NCI-H510A (cell line): ENCODE measurements around the gene BAHCC1.

Experiments
- DNase-seq: peaks from one replicate; lab custom pipeline; 2025; lab: John Stamatoyannopoulos, UW

Gene BAHCC1

DNA sequence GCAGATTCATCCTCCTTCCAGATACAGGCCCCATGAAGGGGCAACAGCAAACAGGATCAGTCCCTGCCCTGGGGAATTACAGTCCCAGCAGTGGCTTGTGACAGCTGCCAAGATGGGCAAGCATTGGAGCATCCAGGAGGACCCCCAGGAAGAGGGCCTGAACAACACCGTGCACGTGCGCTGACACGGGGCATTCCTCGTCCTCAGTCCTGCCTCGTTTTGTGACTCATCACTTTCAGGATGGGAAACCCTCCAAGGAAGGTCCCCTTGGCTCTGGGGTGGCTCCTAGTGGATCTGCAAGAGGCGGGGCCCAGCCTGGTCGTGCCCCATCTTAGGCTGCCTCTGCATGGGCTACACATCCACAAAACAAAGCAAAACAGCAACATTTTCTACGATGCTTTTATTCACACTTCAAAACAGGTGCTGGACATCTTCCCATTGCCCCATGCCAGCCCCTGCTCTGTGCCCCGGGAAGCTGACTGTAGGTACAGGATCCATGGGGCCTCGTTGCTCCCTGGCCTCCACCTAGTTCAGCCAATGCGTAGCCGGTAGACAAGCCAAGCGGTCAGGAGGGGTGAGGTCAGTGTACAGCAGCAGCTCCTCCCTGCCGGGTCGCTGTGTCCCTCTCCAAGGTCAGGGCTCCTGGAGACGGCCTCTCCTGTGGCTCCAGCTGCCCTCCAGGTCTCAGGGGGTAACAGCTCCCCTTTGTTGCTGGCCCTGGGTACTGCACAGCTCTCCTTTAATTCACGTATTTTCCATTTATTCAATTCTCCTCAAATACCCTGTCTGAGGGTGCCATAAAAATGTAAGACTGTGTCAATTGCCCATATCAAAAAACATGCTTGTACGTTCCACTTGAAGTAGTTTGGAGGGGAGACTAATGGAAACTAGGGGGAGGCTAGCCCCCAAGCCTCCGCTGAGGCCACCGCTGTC is 85.1 kb downstream of the BAHCC1 start:
- no peak for DNase-seq

DNA sequence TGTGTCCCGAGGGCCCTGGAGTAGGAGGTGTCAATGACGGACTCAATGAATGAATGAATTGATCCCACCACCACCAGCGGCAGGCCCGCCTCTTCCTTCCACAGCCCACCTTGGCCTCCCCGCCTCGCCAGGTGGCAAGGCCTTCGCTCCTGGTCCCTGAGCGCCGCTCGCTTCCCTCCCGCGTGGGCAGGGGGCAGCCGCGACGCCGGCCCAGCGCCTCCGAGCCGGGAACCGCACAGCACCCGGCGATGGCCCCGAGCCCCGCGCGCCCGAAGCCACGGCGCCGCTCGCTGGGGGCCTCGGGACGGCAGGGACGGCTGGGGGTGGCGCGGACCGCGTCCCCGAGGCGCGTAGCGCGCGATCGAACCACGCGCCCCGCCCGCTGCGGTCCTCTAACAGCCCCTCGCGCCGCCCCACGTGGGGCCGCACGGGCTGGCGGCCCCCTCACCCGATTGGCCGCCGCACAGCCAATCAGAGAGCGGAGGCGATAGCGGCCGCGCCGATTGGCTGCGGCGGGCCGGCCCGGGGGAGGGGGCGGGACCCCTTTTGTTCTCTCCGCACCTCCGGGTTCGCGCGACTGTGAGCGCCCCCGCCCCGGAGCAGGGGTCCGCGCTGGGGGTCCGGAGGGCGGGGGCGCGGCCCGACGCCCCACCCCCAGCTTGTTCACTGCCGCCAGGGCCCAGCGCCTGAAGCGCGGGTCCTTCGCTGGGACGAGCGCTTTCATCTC is 86.0 kb downstream of the BAHCC1 start:
- DNase-seq, result peak; percentile 50

DNA sequence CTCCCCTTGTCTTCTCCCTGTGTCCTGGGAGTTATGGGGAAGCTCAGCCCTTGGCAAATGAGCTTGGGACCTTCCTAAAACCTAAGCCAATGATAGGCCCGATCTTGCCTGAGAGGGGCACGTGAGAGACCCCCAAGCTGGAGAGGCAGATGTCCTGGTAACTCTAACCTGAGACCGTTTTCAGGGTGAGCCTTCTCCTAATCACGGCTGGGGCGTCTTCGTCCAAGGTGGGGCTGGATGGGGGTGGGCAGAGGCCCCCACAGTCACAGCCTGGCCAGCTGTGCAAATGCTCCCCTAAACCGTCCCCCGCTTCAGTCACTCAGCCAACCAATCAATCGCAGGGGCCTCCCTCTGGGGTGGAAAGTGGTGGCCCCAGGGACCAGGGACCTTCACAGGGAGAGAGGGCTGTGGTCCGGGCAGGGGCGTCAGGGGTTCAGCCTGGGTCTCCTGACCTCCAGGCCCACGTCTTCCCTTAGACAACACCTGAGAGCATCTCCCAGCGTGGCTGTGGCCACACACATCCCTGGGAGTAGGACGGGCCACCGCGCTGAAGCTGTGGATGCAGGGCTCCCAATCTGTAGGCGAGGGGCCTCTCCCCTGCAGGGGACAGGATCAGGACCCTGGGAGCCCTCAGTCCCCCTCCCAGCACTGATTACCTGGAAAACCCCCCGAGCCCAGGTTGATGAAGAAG is 86.7 kb downstream of the BAHCC1 start:
- no peak for DNase-seq

DNA sequence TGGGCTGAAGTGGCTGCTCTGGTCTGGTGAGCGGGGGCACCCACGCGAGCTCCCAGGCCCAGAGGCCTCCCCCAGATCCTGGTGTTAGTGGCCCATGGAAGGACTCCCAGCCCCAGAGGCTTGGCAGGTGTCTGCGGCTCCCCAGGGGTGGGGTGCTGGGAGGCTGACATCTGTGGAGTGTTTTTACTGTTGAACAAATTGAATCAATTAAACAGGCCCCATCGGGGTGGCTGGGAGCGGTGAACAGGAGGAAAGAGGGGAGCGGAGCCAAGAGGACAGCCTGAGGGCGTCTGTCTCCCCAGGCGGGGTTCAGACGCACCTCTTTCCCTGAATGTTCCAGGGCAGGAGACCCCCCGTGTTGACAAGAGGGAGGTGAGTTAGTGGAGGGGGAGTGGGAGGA is 87.4 kb downstream of the BAHCC1 start:
- no peak for DNase-seq

DNA sequence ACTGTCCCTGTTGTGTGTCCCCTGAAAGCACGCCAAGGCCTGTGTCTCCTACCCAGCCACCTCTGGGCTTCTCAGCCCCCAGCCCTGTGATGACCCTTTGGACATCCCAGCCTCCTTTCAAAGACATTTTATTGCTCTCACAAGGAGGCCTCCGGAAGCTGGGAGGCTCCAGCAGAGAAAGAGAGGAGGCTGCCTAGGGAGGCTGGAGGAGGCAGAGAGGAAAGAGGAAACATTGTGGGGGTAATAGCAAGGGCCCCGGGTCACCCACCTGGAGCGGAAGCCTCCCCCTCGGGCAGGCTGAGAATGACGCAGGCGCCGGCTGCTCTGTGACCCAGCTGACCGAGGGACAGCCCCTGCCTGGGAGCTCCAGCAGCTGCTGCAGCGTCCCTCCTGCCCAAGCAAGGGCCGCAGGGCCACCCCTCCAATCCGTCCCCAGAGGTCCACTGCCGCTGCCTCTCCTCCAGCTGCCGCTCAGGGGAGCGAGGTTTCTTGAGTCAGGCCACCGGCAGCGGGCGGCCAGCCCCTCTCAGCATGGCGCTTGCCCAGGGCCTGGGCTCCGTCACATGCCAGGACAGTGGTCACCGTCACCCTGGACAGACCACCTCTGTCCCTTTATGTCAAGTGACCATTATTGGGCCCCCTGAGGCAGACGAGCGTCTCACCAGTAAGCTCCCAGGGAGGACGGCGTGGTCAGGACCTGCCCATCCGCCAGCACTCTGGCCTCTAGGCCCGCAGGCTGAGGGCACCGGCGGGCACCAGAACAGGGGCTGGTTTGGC is 88.0 kb downstream of the BAHCC1 start:
- no peak for DNase-seq

DNA sequence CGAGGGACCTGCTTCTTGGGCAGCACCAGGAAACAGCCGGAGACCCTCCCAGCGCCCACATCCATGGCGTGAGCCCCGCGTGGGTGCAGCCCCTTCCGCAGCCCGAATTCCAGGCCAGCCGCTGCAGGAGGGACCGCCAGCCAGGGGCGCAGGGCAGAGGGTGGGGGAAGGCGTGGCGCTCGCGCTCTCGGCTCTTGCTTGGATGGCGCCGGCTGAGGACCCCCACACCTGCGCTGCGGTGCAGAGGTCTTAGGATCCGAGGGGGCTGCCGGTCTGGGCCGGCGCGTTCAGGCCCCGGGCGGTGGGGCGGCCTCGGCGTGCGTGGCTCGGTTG is 88.6 kb downstream of the BAHCC1 start:
- DNase-seq, result no peak

DNA sequence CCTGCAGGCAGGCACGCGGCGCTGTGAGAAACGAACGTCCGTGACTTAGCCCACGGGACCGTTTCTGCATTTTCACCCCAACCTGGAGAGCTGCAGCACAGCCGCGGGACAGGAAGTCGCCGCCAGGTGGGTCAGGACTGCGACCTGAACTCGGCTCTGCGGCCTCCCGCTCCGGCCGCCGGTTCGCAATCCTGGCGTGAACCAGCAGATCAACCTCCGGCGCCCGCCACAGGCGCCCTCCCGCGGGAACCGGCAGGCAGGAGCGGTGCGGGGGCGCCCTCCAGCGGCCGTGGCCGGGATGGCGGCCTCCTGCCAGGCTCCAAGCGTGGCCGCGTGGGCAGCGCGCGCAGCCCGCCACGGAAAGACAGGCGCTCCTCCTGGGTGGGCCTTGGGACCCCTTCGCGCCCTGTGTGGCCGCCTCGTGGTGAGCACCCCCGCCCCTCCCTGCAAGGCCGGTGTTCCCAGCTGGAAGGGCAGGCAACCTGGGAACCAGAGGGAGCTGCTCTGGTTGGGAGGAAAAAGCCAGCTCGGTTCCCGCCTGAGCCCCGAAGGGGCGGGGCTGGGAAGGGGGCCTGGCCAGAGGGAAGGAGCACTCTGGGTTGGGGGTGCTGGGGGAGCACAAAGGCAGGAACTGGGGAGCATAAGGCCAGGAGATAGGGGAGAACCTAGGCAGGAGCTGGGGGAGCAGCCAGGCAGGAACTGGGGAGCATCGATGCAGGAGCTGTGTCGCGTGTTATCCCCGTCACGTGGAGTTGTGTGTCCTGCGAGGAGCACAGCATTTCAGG is 89.1 kb downstream of the BAHCC1 start:
- DNase-seq, result peak; percentile 65

DNA sequence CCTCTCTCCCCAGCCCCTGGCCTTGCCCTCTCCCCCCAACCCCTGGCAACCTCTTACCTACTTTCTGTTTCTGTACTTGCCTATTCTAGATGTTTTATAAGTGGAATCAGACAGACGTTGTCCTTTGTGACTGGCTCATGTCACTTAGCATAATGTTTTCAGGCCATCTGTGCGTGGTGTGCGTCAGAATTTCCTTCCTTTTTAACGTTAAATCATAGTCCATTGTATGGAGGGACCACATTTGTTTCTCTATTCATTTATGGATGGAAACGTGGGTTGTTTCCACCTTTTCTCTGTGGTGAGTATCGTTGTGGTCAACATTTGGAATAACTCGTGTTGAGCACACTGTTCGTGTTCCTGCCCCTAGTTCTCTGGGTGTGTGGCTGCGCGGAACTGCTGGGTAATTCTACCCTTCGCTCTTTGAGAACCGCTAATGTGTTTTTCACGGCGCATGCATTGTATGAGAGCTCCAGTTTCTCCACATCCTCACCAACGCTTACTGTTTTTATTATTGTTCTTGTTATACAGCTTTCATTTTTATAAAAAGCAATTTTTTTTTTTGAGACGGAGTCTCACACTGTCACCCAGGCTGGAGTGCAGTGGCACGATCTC is 91.0 kb downstream of the BAHCC1 start:
- DNase-seq, result no peak

DNA sequence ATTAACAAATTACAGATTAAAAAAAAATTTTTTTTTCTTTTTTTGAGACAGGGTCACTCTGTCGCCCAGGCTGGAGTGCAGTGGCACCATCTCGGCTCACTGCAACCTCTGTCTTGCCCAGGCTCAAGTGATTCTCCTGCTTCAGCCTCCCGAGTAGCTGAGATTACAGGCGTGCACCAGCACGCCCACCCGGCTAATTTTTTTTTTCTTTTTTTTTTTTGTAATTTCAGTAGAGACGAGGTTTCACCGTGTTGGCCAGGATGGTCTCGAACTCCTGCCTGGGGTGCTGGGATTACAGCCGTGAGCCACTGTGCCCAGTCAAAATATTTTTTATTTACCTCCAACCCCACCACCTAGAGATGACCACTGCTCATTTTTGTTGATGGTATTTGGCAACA is 91.8 kb downstream of the BAHCC1 start:
- no peak for DNase-seq

DNA sequence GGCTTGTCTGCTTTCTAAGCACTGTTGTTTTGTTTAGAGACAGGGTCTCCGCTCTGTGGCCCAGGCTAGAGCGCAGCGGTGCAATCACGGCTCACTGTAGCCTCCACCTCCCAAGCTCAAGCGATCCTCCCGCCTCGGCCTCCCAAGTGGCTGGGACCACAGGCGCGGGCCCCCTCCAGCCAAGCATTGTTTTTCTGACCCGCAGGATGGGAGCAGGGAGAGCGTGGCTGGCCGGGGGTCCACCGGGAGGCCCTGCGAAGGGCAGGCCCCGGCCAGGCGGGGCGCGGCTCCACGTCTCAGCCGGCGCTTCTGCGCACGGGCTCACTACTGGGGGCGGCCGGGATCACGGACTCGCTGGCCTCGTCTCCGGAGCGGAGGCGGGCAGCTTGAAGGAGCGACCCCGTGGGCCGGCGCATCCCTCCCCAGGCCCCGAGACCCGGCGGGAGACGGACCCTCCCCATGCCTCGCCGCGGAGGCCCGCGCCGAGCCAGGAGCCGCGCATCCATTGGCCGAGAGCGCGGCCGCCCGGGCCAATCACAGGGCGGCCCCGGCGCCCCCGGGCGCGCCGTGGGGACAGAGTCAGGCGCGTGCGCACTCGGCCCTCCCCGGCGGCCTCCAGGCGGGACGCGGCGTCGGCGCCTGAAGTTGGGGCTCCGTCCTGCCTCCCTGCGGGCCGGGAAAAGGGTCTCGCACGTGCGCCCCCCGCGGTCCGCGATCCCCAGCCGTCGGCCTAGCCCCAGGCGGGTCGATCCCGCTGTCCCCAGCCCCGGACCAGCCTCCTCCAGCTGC is 92.4 kb downstream of the BAHCC1 start:
- peak; percentile 68 for DNase-seq

DNA sequence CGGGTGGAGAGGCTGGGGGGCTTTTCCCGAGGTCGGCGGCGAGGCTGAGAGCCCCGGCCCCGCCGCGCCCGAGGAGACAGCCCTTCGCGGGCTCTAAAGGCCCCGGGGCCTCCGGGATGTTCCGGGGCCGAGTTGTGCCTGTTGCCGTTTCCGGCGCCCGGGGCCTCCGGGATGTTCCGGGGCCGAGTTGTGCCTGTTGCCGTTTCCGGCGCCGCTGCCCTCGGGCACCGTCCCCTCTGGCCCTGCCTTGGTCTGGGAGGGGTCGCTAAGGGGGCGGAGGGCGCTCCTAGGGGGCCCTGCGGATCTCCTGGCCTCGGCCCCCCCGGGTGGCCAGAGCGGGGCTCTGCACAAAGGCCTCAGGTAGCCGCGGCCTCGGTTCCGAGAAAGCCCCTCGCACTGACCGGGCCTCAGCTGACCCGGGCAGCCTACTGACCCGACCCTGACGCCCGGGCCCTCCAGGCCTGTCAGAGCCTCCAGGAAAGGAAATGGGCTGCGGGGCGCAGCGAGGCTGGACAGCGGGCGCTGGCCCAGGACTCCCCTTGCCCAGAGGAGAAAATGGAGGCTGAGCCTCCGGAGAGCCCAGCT is 93.1 kb downstream of the BAHCC1 start:
- no peak for DNase-seq

DNA sequence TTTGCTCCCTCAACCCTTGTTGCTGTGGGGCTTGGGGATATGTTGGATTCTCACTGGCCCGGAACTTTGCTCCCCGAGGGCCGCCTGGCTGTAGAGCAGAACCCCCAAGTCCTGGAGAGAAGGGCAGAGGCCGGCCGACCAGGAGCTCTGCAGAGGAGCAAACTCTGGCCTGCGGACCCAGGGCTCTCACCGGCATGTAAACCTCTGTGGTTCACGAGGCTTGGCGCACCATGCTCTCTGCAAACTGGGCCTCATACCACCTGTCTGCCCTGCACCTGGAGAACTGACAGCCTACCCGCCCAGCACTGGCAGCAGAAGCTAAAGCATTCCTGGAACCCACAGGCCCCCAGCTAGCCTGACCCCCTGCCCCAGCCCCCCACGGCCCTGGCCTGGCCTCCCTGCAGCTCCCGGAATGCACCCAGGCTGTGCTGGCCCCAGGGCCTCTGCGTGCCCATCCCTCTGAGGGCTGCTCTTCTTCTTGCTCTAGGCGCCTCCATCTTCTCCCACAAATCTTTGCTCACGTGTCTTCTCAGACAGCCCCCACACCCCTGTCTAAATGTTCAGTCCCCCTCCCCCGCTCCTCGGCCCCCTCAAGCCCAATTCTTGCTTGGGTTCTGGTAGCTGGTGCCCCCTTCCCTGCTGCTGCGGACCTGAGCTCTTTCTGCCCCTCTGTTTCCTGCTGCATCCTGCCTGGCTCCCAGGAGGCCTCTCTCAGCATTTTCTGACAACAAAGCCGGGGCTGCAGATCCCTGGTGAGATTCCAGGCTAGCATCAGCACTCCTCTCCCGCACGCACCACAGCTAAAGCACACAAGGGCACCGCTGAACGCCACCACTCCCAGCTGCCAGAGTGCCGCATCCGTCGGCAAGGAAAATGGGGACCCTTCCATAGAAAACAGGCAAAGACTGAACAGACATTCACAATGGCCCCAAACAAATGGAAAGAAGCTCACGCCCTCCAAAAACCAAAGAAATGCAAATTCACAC is 94.0 kb downstream of the BAHCC1 start:
- DNase-seq, result no peak

DNA sequence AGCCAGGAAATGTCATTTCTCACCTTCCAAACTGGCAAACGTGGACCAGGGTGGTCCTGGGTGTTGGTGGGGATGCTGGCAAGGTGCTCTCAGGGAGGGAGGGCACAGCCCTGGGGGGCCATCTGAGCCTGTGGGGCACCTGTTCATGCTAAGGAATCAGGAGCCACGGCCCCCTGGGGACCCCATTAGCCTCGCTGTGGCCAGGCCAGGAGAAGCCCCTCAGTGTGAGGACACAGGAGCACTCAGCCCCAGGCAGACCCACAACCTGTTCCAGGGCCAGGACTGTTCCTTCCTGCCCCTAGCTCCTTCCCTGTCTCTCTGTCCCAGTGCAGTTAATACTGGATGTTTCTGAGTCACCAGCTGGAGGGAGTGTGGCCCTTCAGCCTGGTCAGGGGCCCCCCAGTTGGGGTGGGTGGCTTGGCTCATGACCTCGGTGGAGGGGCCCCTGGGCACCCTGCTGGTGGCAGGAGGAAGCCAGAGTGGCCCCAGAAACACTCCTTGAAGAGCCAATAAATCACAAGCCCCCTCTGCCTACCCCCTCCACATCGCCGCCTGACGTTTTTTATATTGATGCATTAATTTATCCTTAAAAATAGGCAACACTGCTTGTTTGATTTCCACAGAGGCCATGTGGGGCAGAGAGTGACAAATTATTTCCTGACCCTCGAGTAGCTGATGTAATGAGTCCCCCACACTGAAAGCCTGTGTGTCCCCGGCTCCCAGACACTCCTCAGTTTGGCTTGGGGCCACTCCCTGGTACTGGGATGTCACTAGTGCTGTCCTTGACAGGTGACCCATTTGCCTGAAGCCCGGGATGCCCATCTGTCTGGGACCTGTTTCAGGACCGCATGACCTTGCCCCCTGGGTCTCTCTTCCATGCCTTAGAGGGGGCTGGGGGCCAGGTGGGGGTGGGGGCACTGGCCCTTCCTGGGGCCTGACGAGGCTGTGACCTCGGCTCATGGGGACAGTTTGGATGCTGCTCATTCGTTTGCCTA is 95.0 kb downstream of the BAHCC1 start:
- no peak for DNase-seq

DNA sequence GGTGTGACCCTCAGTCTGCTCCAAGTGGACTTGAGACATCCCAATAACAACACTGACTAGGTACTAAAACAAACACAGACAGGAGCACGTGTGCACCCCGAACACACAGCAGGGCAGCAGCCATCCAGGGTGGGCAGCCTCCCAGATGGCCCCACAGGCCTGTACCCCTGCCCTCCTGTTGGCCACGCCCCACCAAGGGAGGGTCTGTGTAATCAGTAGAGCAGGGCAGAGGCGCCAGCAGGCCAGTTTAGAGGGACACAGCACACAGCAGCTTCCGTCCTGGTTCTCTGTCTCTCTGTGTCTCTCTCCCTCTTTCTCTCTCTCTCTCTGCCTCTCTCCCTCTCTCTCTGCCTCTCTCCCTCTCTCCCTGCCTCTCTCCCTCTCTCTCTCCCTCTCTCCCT is 95.9 kb downstream of the BAHCC1 start:
- DNase-seq, result no peak

DNA sequence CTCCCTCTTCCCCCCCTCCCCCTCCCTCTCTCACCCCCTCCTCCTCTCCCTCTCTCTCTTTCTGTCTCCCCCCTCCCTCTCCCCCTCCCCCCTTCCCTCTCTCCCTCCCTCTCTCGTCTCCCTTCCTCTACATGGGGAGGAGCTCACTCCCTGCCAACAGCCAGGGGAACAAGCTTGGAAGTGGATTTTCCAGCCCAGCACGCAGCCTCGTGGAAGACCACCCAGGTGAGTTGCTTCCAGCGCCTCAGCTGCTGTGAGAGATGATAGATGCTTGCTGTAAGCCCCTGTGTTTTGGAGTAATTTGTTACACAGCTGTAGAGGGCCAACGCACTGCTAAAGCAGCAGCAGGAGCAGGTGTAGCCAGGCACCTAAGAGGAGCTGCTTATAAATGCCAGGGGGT is 96.5 kb downstream of the BAHCC1 start:
- DNase-seq, result no peak

DNA sequence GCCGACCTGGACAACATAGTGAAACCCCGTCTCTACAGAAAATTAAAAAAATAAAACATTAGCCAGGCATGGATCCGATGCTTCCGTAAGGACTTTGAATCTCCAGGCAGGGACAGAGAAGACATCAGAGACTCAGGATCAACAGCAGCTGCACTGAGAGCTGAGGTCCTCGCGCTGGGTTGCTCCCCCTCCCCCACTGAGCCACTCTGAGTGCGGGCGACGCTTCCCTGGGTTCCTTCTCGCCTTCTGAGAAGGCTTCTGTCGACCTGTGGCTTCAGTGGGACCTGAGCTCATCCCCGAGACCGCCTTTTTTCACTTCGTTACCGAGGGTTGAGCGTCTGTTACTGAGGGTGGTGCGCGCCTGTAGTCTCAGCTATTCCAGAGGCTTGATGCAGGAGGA is 96.9 kb downstream of the BAHCC1 start:
- no peak for DNase-seq

DNA sequence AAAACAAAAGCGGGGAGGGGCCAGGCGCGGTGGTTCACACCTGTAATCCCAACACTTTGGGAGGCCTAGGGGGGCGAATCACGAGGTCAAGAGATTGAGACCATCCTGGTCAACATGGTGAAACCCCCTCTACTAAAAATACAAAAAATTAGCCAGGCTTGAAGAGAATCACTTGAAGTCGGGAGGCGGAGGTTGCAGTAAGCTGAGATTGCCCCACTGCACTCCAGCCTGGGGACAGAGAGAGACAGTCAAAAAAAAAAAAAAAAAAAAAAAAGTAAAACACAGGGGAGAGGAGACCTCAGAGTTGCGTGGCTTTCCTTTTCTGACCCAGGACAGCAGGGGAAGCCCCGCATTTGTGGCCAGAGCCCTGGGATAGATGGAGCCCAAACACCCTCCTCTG is 97.4 kb downstream of the BAHCC1 start:
- no peak for DNase-seq
